ENCODE results near the gene KLHL29. TPM values are rescaled to one million over a fixed set of nuclear protein-coding genes. Genes with fewer than 3 reads are reported as not detected.

KLHL29 gene
- total RNA-seq, 1 experiment from 2014 or later = 5.2 TPM

DNA sequence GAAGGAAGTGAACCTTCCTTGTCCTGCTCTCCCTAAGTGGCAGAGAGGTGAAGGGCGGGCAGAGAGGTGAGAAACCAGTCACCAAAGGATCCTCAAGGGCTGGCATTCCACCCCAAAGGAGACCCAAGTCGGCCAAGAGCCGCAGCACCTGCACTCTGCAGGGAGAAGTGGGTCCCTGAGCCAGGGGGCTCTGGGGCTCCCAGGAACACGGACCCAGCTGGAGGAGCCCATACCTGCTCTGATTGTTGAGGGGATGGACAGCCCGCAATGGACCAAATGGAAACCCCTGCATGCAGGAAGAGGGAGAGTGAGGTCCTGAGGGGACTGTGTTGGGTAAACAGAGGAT, 308.6 kb downstream of the KLHL29 start:
- no peak for DNase-seq (ENCODE audit: low read depth)

DNA sequence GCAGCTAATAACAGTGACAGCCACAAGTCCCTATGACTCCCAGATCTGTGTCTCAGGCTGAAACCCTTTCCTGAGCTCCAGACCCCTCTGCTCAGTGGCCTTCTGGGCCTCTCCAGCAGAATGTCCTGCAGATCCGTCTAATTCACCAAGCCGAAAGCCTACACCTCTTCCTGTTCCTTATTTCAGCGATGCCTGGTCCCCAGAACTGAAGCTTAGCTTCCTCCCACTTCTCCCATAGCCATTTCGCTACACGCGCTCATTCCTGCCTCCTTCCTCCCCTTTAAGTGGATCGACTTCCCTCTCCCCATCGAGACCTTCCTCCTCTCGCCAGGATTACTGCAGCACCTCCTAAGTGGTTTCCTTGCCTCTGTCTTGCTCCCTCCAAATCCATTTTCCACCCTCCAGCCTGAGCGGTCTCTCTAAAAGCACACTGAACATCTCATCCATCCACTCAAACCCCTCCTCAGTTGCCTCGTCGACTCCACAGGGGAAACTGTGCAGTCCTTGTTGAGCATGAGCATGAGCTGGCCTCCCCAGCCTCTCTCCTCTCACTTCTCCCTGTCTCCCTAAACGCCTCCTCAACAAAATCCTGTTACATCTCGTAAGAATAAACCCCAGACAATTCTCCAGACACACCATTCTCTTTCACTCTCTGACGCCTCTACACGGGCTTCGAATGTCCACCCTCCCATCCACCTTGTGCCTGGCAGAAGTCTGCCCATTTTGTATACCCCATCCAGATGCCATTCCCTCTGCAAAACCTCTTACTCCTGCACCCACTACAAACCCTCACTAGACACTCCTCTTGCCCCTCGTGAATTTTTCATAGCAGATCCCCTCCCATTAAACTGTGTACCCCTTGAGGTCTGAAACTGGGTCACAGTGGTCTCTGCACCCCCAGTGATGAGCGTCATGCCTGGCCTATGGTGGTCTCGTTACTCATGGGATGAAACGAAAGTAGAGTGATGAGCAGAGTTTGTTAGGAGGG, 309.4 kb downstream of the KLHL29 start:
- no peak for DNase-seq (ENCODE audit: low read depth)

DNA sequence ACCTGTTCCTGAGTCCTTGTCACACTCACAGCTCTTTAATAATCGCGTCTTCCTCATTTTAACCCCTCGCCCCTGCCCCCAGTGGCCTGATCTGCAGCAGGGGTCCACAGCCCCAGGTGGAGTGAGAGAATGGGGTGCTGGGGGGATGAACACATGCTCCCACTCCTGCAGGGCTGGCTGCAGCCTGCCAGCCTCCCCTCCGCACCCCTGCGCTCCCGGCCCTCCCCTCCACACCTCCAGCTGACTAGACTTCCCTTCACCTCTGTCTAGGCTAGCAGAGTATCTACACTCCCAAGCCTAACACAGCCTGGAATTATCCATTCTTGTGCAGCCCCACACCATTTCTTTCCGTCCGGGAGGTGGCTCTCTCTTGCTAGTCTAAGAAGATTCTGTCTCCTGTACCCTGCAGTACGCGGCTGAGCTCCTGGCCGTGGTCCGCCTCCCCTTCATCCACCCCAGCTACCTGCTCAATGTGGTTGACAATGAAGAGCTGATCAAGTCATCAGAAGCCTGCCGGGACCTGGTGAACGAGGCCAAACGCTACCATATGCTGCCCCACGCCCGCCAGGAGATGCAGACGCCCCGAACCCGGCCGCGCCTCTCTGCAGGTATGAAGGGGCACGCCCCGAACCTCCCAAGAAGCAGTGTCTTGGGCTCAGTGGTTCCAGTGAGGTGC, 310.4 kb downstream of the KLHL29 start:
- no peak for DNase-seq (ENCODE audit: low read depth)

GRCh38 chr2:23695890-23696751, 311.1 kb downstream of the KLHL29 start:
- no peak for DNase-seq (ENCODE audit: low read depth)

GRCh38 chr2:23696752-23697045, 311.7 kb downstream of the KLHL29 start:
- no peak for DNase-seq (ENCODE audit: low read depth)

GRCh38 chr2:23697256-23698075, 312.5 kb downstream of the KLHL29 start:
- peak; percentile 8 for DNase-seq (ENCODE audit: low read depth)

DNA sequence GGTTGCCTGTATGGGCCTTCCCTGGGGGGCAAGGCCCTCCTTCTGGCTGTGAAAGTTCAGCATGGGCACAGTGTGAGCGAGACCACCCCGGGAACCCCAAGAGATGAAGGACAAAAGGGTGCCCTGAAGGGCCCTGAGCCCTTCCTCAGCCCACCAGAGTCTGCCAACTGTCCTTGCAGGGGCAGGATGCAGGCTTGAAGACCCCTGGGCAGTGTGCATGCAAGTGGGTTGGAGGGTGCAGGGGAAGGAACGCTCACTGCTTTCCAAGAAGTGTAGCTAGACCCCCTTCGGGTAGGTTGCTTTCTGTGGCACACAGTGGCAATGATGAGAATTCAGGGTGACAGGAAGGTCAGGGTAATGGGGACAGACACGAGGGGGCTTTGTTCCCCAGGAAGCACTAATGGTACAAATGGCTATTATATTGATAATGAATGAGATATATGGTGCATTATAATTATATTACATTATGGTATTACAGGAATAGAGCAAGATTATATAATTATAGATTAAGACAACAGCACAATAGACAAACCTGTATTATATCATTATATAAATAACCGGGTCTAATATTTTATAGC, 313.2 kb downstream of the KLHL29 start:
- no peak for DNase-seq (ENCODE audit: low read depth)

DNA sequence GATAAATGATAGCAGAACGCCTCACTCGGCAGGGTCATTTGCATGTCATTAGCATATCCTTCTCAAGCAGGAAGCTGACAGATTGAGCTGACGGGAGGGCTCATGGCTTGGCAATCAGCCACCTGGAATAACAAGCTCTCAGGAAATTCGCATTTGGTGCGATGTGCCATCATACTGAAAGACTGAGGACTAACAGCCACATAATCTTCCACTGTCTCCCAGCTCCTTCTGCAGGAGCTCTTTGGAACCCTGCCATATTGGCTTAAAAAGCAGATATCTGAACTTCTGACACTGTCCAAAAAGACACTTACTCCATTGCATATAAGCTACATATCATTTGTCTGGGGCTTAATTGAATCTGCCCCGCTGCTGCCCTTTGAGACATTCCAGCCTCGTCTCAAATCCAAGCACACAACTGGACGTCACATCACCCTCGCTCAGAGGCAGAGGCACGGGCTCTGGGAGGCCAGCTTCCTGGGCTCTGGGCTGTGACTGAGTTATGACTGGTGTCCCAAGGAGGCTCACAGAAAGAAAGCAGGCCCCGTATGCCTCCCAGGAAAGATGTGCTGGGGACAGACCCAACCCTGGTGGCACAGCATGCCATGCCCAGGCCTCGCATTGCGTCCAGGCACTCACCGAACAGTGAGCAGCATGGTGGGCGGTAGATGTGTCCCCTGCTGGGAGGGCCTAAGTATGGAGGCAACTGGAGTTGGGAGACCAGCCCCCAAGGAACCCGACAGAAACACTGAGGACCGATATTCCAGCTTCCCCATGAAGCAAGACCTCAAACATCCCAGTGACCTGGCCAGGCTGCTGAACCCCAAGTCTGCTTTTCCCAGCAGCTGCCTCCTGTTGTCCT, 314.0 kb downstream of the KLHL29 start:
- DNase-seq (ENCODE audit: low read depth) = no peak

DNA sequence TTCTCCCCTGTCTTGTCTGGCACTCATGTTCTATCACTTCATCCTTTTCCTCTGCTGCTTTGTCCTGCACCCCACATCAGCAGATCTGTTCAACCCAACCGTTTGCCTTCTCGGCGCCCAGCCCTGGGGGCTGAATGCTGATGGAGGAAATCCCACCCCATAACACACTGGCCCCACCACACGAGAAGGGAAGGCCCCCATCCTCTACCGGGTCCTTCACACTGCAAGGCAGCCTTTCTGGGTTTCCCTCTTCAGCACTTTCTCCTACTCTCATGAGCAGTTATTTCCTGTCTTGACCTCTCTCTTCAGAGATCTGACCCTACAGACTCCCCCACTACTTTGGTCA, 314.6 kb downstream of the KLHL29 start:
- DNase-seq (ENCODE audit: low read depth) = no peak

DNA sequence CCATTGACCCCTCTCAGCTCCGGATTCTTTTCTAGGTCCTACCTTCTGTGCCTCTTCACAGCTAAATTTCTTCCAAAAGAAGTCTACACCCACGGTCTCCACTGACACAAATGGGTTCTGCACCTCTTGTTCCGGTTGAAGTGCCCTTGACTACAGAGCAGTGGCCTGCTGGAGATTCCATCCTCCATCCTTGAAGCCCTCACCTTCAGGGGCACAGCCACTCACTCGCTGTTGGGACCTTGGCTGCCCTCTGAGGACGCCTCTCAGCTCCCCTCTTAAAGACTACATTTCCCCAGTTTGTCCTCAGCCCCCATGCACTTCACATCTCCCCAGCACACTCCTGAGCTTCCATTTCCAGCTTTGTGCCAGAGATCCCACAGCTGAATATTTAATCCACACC, 315.6 kb downstream of the KLHL29 start:
- DNase-seq (ENCODE audit: low read depth) = no peak

GRCh38 chr2:23703037-23703582, 318.1 kb downstream of the KLHL29 start:
- DNase-seq (ENCODE audit: low read depth) = no peak

GRCh38 chr2:23703583-23704385, 318.8 kb downstream of the KLHL29 start:
- DNase-seq (ENCODE audit: low read depth) = no peak

DNA sequence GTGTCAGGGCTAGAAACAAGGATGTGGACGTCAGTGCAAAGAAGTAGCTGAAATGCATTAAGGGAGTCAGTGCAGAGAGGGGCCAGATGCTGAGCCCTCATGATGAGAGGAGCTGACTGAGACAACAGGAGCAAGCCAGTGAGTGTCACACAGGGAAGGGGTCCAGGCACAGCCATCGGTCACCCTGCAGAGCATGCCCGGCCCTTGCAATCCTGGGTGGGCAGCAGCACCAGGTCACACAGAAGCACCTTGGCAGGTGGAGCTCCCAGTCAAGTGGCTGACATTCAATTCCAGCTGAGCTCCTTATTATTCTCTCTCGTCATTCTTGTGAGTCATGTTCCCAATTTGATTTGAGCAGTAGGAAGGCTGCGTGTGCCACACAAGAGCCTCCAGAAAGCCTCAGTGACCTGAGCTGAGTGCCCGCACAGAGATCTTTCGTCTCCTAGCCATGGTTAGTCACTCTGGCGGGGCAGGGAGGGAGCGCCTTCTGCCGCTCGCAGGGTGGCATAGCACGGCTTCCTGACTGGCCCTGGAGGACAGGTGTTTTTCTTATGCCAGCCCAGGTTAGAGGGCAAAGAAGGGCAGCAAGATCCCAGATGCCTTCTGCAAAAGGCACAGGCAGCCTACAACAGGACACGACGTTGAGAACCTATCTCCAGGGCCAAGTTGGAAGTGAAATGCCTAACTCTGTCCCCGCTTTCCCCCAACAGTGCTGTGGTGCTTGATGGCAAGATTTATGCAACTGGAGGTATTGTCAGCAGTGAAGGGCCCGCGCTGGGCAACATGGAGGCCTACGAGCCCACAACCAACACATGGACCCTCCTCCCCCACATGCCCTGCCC, 321.0 kb downstream of the KLHL29 start:
- no peak for DNase-seq (ENCODE audit: low read depth)

GRCh38 chr2:23706613-23707078, 321.7 kb downstream of the KLHL29 start:
- DNase-seq (ENCODE audit: low read depth) = no peak

GRCh38 chr2:23707096-23707495, 322.1 kb downstream of the KLHL29 start:
- no peak for DNase-seq (ENCODE audit: low read depth)

- DNase-seq (ENCODE audit: low read depth) = no peak
Observed at GRCh38 chr2:23708771-23709170, 323.8 kb downstream of the KLHL29 start.

GRCh38 chr2:23709311-23709710, 324.3 kb downstream of the KLHL29 start:
- DNase-seq (ENCODE audit: low read depth) = no peak

Data from LHCN-M2 (cell line).